Measurements from ENCODE around the gene AMMECR1L.

GRCh38 chr2:127877626-127878025 is 8.1 kb downstream of the AMMECR1L start:
- TF ChIP-seq CTCF (conservative IDR thresholded peaks at IDR 0.05; ENCODE audit: low read length) (no peak), EZH2phosphoT487 (IDR thresholded peaks at IDR 0.05; ENCODE audit: borderline replicate concordance) (no peak)
